Uterus (tissue), 2 donors: Measurements from ENCODE around the gene NCAPD2.

Experiments
- POLR2A ChIP-seq, 2 donors: fragments of 450-650 bp; IDR thresholded peaks; one replicate each; pipeline ENCODE4 v1.6.1; 2016; ENCODE audit warnings: antibody characterized with exemption in 2 of 2, mild to moderate bottlenecking in 1 of 2, moderate library complexity in 1 of 2
- TF ChIP-seq, protein P1 (sequence below), 4 experiments: fragments of 200-600 bp in 2 of 4; fragments of 450-650 bp in 2 of 4; sonication (generic) in 2 of 4; IDR thresholded peaks; one replicate each; pipeline ENCODE4 v1.5.1; 2016 to 2019; ENCODE audit warnings: antibody characterized with exemption in 4 of 4, mild to moderate bottlenecking in 2 of 4, moderate library complexity in 1 of 4

DNA sequence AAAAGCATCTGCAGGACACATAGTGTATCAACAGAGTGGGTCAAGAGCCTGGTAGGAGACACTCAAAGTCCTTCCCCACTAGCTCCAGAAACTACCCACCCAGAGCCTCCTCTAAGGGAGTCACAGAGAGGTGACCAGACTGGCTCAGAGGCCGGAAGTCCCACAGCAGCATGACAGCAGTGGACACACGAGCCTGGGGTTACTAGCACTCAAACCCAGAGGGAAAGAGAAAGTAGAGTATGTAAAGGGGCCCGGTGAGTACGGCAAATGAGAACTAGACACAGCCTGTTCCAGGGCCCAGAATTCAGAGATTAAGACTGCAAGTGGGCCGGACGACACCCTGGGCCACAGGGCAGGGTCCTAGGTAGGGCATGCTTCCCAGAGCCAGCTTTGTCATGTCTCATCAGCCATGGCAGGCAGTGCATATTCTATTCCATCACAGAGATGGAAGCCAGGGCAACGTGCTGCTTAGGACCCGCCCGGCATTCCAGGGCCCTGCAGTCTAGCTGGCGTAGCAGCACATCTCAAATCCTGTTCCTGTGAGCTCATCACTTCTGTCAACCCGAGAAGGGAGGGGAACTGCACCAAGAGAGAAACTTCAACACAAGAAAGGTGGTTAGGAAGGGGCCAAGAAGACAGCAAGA, 57.7 kb downstream of the NCAPD2 start:
- TF ChIP-seq, protein P1, sequence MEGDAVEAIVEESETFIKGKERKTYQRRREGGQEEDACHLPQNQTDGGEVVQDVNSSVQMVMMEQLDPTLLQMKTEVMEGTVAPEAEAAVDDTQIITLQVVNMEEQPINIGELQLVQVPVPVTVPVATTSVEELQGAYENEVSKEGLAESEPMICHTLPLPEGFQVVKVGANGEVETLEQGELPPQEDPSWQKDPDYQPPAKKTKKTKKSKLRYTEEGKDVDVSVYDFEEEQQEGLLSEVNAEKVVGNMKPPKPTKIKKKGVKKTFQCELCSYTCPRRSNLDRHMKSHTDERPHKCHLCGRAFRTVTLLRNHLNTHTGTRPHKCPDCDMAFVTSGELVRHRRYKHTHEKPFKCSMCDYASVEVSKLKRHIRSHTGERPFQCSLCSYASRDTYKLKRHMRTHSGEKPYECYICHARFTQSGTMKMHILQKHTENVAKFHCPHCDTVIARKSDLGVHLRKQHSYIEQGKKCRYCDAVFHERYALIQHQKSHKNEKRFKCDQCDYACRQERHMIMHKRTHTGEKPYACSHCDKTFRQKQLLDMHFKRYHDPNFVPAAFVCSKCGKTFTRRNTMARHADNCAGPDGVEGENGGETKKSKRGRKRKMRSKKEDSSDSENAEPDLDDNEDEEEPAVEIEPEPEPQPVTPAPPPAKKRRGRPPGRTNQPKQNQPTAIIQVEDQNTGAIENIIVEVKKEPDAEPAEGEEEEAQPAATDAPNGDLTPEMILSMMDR (IDR thresholded peaks at IDR 0.05): no peak
- TF ChIP-seq POLR2A (IDR thresholded peaks at IDR 0.05): no peak
